GM12872 (cell line): ENCODE measurements around the gene CCDC188.

ENCODE experiments used
- TF ChIP-seq, protein P1 (sequence below): IDR thresholded peaks from 3 replicates; pipeline ENCODE4 v1.5.1; 2011; ENCODE audit warnings: low read depth, mild to moderate bottlenecking, low read length, moderate library complexity; ENCODE audit not compliant: insufficient read depth

Gene CCDC188

DNA sequence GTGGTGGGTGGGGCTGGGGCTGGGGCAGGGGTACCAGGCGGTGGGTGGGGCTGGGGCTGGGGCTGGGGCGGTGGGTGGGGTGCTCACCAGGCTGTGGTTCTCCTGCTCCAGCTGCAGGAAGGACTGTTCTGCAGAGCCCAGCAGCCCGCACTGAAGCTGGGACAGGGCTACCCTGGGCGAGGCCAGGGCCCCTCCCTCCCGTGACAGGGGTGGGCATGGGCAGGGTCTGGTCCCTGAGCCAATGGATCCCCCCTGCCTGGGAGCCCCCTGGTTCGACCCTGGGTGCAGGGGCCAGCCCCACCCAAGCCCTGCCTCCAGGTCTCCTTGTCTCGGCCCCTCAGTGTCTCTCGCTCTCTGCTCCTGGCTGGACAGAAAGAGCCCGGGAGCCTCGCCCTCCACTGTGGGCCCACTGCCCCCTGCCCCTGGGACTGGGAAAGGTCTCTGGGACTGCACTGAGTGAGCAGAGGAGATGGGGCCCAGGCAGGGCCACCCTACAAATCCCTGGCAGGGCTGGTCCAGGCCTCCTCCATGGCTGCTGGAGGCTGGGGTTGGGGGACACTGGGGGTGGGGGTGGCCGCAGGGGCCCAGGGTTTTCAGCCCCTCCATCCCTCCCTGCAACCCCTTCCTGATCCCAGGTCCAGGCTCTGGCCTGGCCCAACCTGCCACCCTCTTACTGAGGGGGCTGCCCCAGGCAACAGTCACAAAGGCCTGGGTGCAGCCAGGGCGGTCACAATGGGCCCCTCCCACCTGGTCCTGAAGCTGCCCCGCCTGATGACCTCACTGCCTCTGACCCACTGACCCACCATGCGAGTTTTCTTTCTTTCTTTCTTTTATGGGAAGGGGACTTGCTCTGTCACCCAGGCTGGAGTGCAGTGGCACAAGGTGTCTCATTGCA, at the start of gene CCDC188:
CCDC188 (minus strand) TSS at position 675 of the 895 bp plus-strand sequence; CDS start at position 606, 69 bp downstream.
- TF ChIP-seq, protein P1, sequence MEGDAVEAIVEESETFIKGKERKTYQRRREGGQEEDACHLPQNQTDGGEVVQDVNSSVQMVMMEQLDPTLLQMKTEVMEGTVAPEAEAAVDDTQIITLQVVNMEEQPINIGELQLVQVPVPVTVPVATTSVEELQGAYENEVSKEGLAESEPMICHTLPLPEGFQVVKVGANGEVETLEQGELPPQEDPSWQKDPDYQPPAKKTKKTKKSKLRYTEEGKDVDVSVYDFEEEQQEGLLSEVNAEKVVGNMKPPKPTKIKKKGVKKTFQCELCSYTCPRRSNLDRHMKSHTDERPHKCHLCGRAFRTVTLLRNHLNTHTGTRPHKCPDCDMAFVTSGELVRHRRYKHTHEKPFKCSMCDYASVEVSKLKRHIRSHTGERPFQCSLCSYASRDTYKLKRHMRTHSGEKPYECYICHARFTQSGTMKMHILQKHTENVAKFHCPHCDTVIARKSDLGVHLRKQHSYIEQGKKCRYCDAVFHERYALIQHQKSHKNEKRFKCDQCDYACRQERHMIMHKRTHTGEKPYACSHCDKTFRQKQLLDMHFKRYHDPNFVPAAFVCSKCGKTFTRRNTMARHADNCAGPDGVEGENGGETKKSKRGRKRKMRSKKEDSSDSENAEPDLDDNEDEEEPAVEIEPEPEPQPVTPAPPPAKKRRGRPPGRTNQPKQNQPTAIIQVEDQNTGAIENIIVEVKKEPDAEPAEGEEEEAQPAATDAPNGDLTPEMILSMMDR, result no peak

DNA sequence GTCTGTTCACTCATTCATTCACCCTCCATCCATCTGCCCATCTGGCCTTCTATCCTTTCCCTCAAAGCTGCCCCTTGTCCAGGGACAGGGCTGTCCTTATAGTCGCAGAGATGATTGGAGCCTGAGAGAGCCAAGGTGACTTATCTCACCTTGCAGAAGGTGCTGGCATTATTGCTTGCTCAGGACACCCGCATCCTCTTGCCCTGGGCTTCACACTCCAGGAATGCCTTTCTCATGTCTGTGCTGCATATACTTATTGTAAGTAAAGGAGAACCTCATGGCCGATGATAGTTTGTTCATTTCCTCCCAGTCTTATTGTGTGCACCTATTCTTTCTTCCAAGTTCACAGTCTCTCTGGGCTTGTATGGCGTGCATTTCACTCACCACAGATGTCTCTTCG, 49.1 kb upstream of the CCDC188 start:
- TF ChIP-seq, protein P1, result no peak

DNA sequence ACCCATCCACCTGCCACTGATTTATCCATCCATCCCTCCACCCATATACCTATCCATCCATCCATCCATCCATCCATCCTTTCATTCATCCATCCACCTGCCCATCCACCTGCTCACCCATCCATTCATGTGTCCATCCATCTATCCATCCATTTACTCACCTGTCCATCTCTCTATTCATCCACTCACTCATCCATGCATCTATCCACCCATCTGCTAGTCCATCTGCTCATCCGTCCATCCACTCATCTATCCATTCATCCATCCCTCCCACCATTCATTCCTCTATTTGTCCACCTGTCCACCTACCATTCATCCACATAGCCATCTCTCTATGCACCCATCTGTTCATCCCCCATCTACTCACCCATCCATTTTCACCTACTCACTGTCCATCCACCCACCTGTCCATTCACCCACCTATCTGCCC, 48.6 kb upstream of the CCDC188 start:
- TF ChIP-seq, protein P1, result no peak

DNA sequence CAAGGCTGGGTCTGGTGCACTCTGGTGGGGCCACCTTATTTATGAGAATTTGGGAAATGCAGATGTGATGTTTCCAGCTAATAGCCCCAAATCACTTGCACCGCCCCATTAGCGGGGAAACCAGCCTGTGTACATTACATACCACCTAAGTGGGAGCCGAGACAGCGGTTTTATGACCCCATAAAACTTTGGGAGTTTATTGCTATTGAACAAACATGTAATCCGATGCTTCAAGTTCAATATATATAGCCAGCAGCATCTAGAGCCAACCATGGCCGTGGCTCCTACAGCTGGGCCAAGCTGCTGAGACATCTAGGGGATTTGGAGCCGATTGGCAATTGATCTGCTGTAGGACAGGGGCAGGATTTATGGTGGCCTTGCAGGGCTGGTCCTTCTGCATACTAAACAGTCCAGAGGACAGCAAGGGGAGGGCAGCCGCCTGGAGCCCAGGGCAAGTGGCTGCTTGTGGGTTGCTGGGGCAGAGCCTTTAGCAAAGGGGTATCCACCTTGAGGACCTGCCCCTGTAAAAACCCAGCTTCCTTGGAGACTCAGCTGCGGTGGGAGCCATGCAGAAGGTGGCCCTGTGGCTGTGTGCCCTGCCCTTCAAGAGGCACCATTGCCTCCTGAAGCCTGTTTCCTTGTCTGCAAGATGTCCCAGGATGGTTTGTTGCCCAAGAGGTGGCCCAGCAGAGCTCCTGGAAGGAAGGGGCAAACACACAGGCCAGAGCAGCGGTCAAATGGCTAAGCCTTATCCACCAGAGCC, 47.9 kb upstream of the CCDC188 start:
- TF ChIP-seq, protein P1, result no peak

DNA sequence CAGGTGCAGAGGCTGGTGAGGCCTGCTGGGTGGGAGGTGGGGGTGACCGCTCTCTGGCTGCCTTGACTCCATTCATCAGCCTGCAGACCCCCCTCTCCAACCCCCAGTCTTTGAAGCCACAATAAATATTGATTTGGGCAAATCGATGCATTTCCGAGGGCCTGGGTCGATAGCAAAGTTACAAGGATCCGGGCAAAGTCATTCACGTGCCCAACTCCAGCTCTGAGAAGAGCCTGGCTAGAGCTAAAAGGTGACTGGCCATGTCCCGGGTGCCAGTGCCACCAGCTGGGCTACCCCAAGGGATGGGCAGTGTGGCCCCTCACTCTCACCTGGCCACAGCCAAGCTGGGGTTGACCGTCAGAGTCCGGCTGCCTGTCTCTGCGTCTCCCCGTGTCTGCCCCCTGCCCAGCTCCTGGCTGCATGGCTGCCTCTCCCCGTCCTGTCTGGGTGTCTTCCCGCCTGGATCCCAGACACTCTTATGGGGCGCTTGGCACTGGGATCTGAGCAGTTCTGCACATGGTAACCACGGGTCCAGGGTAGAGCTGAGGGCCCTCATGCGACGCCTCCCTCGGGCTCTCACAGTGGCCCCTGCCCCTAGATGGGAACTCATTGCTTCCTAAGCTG, 46.7 kb upstream of the CCDC188 start:
- TF ChIP-seq, protein P1, result no peak

DNA sequence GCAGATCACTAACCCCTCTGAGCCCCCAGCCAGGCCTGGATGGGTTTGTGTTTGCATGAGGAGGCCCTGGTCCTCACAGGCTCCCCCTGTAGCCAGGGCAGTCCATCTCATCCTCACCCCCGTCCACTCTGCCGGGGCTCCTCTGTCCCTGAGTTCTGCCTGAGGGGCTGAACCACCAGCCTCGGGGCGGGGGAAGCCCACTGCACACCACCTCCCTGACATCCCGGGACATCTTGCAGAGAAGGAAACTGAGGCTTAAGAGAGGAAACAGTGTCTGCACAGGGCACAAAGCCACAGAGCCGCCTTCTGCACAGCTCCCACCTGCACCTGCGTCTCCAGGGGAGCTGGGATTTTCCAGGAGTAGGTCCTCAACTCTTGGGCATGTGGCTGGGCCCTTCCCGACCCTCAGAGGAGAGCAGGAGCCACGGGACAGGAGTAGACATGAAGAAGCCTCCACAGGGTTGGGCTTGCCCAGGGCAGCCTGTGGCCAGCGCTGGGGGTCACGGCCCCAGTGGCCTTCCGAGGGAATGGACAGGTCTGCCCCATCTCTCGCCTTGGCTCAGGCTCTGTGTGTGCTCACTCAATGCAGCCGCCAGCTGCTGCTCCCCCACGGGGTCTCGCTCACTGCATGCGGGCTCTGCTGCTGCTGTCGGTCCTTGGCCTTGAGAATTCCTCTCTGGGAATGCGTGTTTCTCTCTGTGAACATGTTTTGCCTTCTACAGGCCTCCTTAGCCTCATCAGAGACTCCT, 45.4 kb upstream of the CCDC188 start:
- TF ChIP-seq, protein P1, result no peak
